Measurements from ENCODE around the gene ARID1A.

- TF ChIP-seq CTCF (IDR thresholded peaks at IDR 0.05) (no peak), POLR2A (IDR thresholded peaks at IDR 0.05) (no peak)
Measured at GRCh38 chr1:26734501-26735058, 38.8 kb downstream of the ARID1A start.

Data from thyroid gland (tissue), 4 donors.